ENCODE measurements around the gene COL4A6.

- TF ChIP-seq CTCF (IDR thresholded peaks at IDR 0.05) (no peak), POLR2AphosphoS5 (IDR thresholded peaks at IDR 0.05; ENCODE audit: low read depth, low read length) (no peak), TCF7L2 (IDR thresholded peaks at IDR 0.05; ENCODE audit: low read depth, low read length) (no peak), REST (IDR thresholded peaks at IDR 0.05; ENCODE audit: insufficient read depth in 1 of 2, low read depth in 2 of 2, low read length in 1 of 2) (no peak), SIN3A (IDR thresholded peaks at IDR 0.05; ENCODE audit: borderline replicate concordance, insufficient read depth, low read depth, low read length) (no peak)
These were observed 316.9 kb downstream of the COL4A6 start for GRCh38 chrX:108121291-108121690.
